ENCODE measurements around the gene KCNK3. TPM values are rescaled to one million over a fixed set of nuclear protein-coding genes. Genes with fewer than 3 reads are reported as not detected.

Gene KCNK3
- total RNA-seq, 1 donor from 2014 or later: 1.9 TPM

DNA sequence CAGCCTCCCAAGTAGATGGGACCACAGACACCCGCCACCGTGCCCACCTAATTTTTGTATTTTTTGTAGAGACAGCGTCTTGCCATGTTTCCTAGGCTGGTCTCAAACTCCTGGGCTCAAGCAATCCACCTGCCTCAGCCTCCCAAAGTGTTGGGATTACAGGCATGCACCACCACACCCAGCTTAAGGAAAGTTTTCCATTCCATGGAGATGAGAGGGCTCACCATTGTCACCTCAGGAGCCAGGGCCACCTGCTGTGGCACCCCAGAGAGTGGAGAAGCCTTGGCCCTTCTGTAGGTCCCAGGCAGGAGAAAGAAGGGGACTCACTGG is 76.2 kb downstream of the KCNK3 start:
- Mint-ChIP-seq H3K27me3 (ENCODE audit: low read depth, unreplicated experiment) (no peaks in the 10 kb centered on the region), H3K4me3 (ENCODE audit: unreplicated experiment) (no peak overlapping the region), H3K9me3 (ENCODE audit: unreplicated experiment) (no peaks in the 10 kb centered on the region), H3K27ac (ENCODE audit: unreplicated experiment) (no peak overlapping the region), H3K36me3 (ENCODE audit: low read depth, unreplicated experiment) (peaks cover 3% of the 10 kb centered on the region), H3K4me1 (ENCODE audit: low read depth, unreplicated experiment) (peaks cover 22% of the 10 kb centered on the region)
- TF ChIP-seq, protein P1, sequence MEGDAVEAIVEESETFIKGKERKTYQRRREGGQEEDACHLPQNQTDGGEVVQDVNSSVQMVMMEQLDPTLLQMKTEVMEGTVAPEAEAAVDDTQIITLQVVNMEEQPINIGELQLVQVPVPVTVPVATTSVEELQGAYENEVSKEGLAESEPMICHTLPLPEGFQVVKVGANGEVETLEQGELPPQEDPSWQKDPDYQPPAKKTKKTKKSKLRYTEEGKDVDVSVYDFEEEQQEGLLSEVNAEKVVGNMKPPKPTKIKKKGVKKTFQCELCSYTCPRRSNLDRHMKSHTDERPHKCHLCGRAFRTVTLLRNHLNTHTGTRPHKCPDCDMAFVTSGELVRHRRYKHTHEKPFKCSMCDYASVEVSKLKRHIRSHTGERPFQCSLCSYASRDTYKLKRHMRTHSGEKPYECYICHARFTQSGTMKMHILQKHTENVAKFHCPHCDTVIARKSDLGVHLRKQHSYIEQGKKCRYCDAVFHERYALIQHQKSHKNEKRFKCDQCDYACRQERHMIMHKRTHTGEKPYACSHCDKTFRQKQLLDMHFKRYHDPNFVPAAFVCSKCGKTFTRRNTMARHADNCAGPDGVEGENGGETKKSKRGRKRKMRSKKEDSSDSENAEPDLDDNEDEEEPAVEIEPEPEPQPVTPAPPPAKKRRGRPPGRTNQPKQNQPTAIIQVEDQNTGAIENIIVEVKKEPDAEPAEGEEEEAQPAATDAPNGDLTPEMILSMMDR (IDR thresholded peaks at IDR 0.05; ENCODE audit: insufficient read depth, low read depth, low read length): no peak
- TF ChIP-seq EZH2 (IDR thresholded peaks at IDR 0.05; ENCODE audit: insufficient read depth, low read length): no peak
- Histone ChIP-seq H3K9ac (ENCODE audit: low read length) (no peak overlapping the region), H3K4me1 (ENCODE audit: insufficient read depth, low read length) (peaks cover 28% of the 10 kb centered on the region), H3K79me2 (ENCODE audit: insufficient read depth, low read length) (peaks cover 89% of the 10 kb centered on the region), H3K36me3 (ENCODE audit: insufficient read depth, low read length) (no peaks in the 10 kb centered on the region), H3K4me2 (ENCODE audit: low read length) (peak overlapping the region; percentile 14), H3K27ac (ENCODE audit: low read depth, low read length) (no peak overlapping the region), H3K27me3 (ENCODE audit: insufficient read depth, low read length) (no peaks in the 10 kb centered on the region), H2AFZ (ENCODE audit: low read depth, low read length) (no peak overlapping the region), H3K4me3 (ENCODE audit: insufficient read depth, low read depth, low read length) (no peak overlapping the region), H3K9me3 (ENCODE audit: insufficient read depth, low read depth, low read length) (no peaks in the 10 kb centered on the region), H4K20me1 (ENCODE audit: insufficient read depth, low read length) (peaks cover 84% of the 10 kb centered on the region)
- FAIRE-seq (no peak), DNase-seq (ENCODE audit: low read depth) (no peak)

DNA sequence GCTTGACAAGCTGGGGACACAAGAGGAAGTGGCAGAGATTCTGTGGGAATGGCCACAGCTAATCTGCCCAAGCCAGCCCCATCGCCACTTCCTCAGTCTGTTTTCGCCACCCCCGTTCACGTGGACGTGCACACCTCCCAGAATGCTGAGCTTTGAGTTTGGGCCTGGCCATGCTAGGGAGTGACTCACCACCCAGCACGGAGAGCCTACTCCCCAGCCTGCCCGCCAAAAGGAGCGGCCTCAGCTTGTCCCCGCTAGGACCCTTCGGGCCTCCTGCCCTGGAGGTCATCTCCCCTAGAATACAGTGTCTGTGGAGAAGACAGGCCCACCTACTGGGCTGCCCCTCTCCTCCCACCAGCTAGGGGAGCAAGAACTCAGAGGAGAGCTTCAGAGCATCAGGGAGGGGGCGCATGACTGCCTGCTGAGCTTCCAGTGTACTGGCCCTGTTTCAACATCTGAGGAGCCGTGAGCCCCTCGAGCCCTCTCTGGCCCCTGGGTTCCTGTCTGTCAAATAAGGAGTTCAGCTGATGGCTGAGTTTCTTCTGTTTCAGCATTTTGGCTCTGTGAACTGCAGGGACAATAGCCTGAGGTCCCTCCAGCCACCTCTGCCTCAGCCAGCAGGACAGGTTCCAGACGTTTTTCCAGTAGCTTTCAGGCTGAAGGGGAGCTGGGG is 76.7 kb downstream of the KCNK3 start:
- peak overlapping the region; percentile 14 for H3K4me2 ChIP-seq (ENCODE audit: low read length)

More for the DNA sequence above, 76.7 kb downstream of the KCNK3 start:
- DNase-seq (ENCODE audit: low read depth) (peak; percentile 25), FAIRE-seq (no peak)
- Mint-ChIP-seq H3K36me3 (ENCODE audit: low read depth, unreplicated experiment) (peaks cover 3% of the 10 kb centered on the region), H3K27me3 (ENCODE audit: low read depth, unreplicated experiment) (no peaks in the 10 kb centered on the region), H3K27ac (ENCODE audit: unreplicated experiment) (peak overlapping the region; percentile 7), H3K4me1 (ENCODE audit: low read depth, unreplicated experiment) (peaks cover 22% of the 10 kb centered on the region), H3K9me3 (ENCODE audit: unreplicated experiment) (no peaks in the 10 kb centered on the region), H3K4me3 (ENCODE audit: unreplicated experiment) (peak overlapping the region; percentile 40)
- Histone ChIP-seq H3K27me3 (ENCODE audit: insufficient read depth, low read length) (no peaks in the 10 kb centered on the region), H2AFZ (ENCODE audit: low read depth, low read length) (no peak overlapping the region), H3K79me2 (ENCODE audit: insufficient read depth, low read length) (peaks cover 90% of the 10 kb centered on the region), H4K20me1 (ENCODE audit: insufficient read depth, low read length) (peaks cover 89% of the 10 kb centered on the region), H3K9me3 (ENCODE audit: insufficient read depth, low read depth, low read length) (no peaks in the 10 kb centered on the region), H3K4me1 (ENCODE audit: insufficient read depth, low read length) (peaks cover 28% of the 10 kb centered on the region), H3K27ac (ENCODE audit: low read depth, low read length) (no peak overlapping the region), H3K9ac (ENCODE audit: low read length) (peak overlapping the region; percentile 17), H3K4me3 (ENCODE audit: insufficient read depth, low read depth, low read length) (no peak overlapping the region), H3K36me3 (ENCODE audit: insufficient read depth, low read length) (peaks cover 2% of the 10 kb centered on the region)
- TF ChIP-seq, protein P1 (IDR thresholded peaks at IDR 0.05; ENCODE audit: insufficient read depth, low read depth, low read length): no peak
- no peak for TF ChIP-seq EZH2 (IDR thresholded peaks at IDR 0.05; ENCODE audit: insufficient read depth, low read length)

Data from astrocyte (in vitro differentiated cells and primary cell).